Right atrium auricular region (tissue), 2 donors: ENCODE results near the gene SLC6A15. TPM values are rescaled to one million over a fixed set of nuclear protein-coding genes. Genes with fewer than 3 reads are reported as not detected.

Experiments used
- DNase-seq: peaks from one replicate; pipeline ENCODE4 v3.0.0-alpha.2; 2019; ENCODE audit warnings: low spot score
- H3K27ac ChIP-seq, 2 donors: fragments of 200-600 bp; sonication (generic); 1 replicate in 1 of 2; 2 replicates in 1 of 2; pipeline ENCODE4 v1.5.1; 2016 to 2019
- H3K27me3 ChIP-seq, 2 donors: fragments of 200-600 bp; sonication (generic); one replicate each; pipeline versions ENCODE4 v1.5.1 to v1.6.0; 2017 to 2019
- H3K36me3 ChIP-seq: fragments of 200-600 bp; sonication (generic); one replicate; pipeline ENCODE4 v1.5.1; 2016
- H3K4me1 ChIP-seq, 2 donors: fragments of 200-600 bp; sonication (generic); one replicate each; pipeline versions ENCODE4 v1.5.1 to v1.6.0; 2017 to 2019
- H3K4me3 ChIP-seq, 2 donors: fragments of 200-600 bp; sonication (generic); 1 replicate in 1 of 2; 2 replicates in 1 of 2; pipeline ENCODE4 v1.5.1; 2017 to 2019; ENCODE audit warnings: mild to moderate bottlenecking in 1 of 2, moderate library complexity in 1 of 2
- H3K9me3 ChIP-seq, 2 donors: fragments of 200-600 bp; sonication (generic); one replicate each; pipeline ENCODE4 v1.5.1; 2019
- CTCF ChIP-seq, 2 donors: fragments of 200-600 bp; sonication (generic); IDR thresholded peaks; one replicate each; pipeline ENCODE4 v1.5.1; 2019; ENCODE audit warnings: antibody characterized with exemption in 2 of 2
- total RNA-seq, 2 donors: library from RNA; depleted of rRNA; stranded (reverse); fragments of >200 nt; gene quantifications; one replicate each; pipeline ENCODE4 v1.1.0, GENCODE V29; 2016

Gene SLC6A15
- total RNA-seq, 2 donors from 2014 or later = not detected

GRCh38 chr12:84891106-84891838 lies 21.3 kb downstream of the SLC6A15 start:
- no peaks in the 10 kb centered on the region for H3K36me3 ChIP-seq
- no peaks in the 10 kb centered on the region for H3K27me3 ChIP-seq
- no peak overlapping the region for H3K4me3 ChIP-seq
- H3K9me3 ChIP-seq = no peaks in the 10 kb centered on the region
- H3K27ac ChIP-seq = no peak overlapping the region
- H3K4me1 ChIP-seq = no peaks in the 10 kb centered on the region
- TF ChIP-seq CTCF (IDR thresholded peaks at IDR 0.05) = no peak
- DNase-seq = no peak

GRCh38 chr12:84889818-84890217 lies 22.8 kb downstream of the SLC6A15 start:
- no peak overlapping the region for H3K27ac ChIP-seq

GRCh38 chr12:84888861-84889260 lies 23.7 kb downstream of the SLC6A15 start:
- H3K27ac ChIP-seq = no peak overlapping the region
- no peaks in the 10 kb centered on the region for H3K4me1 ChIP-seq
- no peaks in the 10 kb centered on the region for H3K9me3 ChIP-seq
- H3K36me3 ChIP-seq = no peaks in the 10 kb centered on the region
- H3K27me3 ChIP-seq = no peaks in the 10 kb centered on the region
- no peak for DNase-seq
- no peak for TF ChIP-seq CTCF (IDR thresholded peaks at IDR 0.05)
- H3K4me3 ChIP-seq = no peak overlapping the region

More at GRCh38 chr12:84889818-84890217, 22.8 kb downstream of the SLC6A15 start:
- Histone ChIP-seq H3K27me3 (no peaks in the 10 kb centered on the region), H3K4me1 (no peaks in the 10 kb centered on the region), H3K4me3 (no peak overlapping the region), H3K36me3 (no peaks in the 10 kb centered on the region), H3K9me3 (no peaks in the 10 kb centered on the region)
- no peak for DNase-seq
- no peak for TF ChIP-seq CTCF (IDR thresholded peaks at IDR 0.05)

- no peak for TF ChIP-seq CTCF (IDR thresholded peaks at IDR 0.05)
- no peak overlapping the region for H3K27ac ChIP-seq
- no peaks in the 10 kb centered on the region for H3K4me1 ChIP-seq
- H3K9me3 ChIP-seq = no peaks in the 10 kb centered on the region
- no peaks in the 10 kb centered on the region for H3K36me3 ChIP-seq
- H3K27me3 ChIP-seq = no peaks in the 10 kb centered on the region
- H3K4me3 ChIP-seq = no peak overlapping the region
- no peak for DNase-seq
Observed at GRCh38 chr12:84877340-84877739, 35.3 kb downstream of the SLC6A15 start.

- H3K27ac ChIP-seq = no peak overlapping the region
- no peaks in the 10 kb centered on the region for H3K36me3 ChIP-seq
- no peaks in the 10 kb centered on the region for H3K9me3 ChIP-seq
- no peak overlapping the region for H3K4me3 ChIP-seq
- H3K27me3 ChIP-seq = no peaks in the 10 kb centered on the region
- H3K4me1 ChIP-seq = no peaks in the 10 kb centered on the region
- no peak for DNase-seq
- no peak for TF ChIP-seq CTCF (IDR thresholded peaks at IDR 0.05)
Observed at GRCh38 chr12:84875241-84875640, 37.4 kb downstream of the SLC6A15 start.

GRCh38 chr12:84874825-84875139 lies 37.8 kb downstream of the SLC6A15 start:
- H3K4me1 ChIP-seq = no peaks in the 10 kb centered on the region
- H3K9me3 ChIP-seq = no peaks in the 10 kb centered on the region
- H3K4me3 ChIP-seq = no peak overlapping the region
- no peaks in the 10 kb centered on the region for H3K36me3 ChIP-seq
- no peak for DNase-seq
- no peaks in the 10 kb centered on the region for H3K27me3 ChIP-seq
- H3K27ac ChIP-seq = no peak overlapping the region
- TF ChIP-seq CTCF (IDR thresholded peaks at IDR 0.05) = peak in 1 of 2 donors; percentile 1
